AG10803 (cell line): ENCODE data around the gene CBX7.
"Not testable (repeated sequence)": the region's sequence is repeated elsewhere in the genome, so short reads cannot be mapped to it uniquely, and the experiment has no call there.

Source experiments
- DNase-seq: peaks from one replicate; pipeline ENCODE4 v3.0.0; 2010; ENCODE audit warnings: low read depth
- H3K4me3 ChIP-seq: 2 replicates; pipeline ENCODE4 v1.5.1; 2011; ENCODE audit warnings: mild to moderate bottlenecking, low read length, control low read depth
- TF ChIP-seq, protein P1 (sequence below): conservative IDR thresholded peaks from 2 replicates; pipeline ENCODE4 v1.5.1; 2011; ENCODE audit warnings: mild to moderate bottlenecking, low read length, control low read depth, inconsistent platforms

The CBX7 gene

DNA sequence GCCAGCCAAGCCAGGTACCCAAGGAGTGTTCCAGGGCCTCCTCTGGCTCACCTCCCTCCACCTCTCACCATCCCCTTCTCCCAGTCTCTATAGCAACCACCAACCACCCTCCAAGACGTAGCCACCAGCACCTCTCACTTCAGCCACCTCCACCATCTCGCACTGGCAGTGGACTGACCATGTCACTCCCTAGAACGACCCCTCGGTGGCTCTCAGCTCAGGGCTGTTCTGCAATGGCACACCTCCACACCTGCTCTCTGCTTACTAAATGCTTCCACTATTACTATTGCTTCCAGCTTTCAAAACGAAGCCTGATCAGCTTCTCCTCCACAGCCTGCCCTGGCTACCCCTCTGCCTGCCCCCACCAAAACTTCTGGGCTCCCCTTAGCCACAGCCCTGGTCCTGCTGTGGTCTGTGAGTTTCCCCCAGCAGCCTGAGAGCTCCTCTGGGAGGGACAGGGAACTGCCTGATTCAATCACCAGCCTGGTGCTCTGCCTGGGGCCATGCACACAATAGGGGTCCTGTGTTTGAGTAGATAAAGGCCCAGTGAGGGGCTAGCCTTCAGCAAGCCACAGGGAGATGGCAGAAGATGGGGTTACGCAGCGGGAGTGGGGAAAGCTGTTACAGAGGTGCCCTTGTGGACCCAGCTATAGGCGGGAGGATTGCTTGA lies 17.5 kb upstream of the CBX7 start:
- no peak for DNase-seq
- TF ChIP-seq, protein P1, sequence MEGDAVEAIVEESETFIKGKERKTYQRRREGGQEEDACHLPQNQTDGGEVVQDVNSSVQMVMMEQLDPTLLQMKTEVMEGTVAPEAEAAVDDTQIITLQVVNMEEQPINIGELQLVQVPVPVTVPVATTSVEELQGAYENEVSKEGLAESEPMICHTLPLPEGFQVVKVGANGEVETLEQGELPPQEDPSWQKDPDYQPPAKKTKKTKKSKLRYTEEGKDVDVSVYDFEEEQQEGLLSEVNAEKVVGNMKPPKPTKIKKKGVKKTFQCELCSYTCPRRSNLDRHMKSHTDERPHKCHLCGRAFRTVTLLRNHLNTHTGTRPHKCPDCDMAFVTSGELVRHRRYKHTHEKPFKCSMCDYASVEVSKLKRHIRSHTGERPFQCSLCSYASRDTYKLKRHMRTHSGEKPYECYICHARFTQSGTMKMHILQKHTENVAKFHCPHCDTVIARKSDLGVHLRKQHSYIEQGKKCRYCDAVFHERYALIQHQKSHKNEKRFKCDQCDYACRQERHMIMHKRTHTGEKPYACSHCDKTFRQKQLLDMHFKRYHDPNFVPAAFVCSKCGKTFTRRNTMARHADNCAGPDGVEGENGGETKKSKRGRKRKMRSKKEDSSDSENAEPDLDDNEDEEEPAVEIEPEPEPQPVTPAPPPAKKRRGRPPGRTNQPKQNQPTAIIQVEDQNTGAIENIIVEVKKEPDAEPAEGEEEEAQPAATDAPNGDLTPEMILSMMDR = no peak
- no peak overlapping the region for H3K4me3 ChIP-seq

DNA sequence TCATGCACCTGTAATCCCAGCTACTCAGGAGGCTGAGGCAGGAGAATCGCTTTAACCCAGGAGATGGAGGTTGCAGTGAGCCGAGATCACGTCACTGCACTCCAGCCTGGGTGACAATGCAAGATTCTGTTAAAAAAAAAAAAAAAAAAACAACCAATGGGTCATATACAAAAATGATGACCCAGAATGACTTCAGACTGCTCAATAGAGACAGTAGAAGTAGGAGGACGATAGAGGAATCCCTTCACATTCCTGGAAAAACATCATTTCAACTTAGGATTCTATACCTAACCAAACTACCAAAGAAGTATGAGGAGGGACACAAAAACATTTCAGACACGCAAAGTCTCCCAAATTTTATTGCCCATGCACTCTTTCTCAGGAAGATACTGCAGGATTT lies 14.1 kb upstream of the CBX7 start:
- H3K4me3 ChIP-seq = no peak overlapping the region
- DNase-seq = no peak
- TF ChIP-seq, protein P1 = no peak

DNA sequence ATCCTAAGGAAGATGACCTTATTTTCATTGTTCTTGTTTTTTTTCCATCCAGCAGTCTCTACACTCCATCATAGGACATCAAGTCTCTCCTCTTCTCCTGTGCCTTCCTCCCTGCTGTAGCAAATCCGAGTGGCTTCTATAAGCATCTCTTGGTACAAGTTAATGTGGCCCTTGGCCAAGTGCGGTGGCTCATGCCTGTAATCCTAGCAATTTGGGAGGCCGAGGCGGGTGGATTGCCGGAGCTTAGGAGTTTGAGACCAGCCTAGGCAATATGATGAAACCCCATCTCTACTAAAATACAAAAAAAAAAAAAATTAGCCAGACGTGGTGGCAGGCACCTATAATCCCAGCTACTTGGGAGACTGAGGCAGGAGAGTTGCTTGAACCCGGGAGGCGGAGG lies 3.6 kb upstream of the CBX7 start:
- DNase-seq, H3K4me3 ChIP-seq: not testable (repeated sequence)

DNA sequence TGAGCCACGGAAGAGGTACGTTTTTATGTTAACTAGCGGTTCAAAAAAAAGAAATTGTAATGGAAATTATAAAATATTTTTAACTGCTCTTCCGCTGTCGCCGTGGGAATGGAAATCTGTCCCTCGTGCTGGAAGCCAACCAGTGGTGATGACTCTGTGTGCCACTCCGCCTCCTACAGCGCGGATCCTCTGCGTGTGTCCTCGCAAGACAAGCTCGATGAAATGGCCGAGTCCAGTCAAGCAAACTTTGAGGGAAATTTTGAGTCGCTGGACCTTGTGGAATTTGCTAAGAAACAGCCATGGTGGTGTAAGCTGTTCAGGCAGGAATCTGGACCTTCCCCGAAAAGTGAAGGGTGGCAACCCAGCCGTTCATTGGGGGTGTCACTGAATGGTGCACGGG lies 2.9 kb upstream of the CBX7 start:
- TF ChIP-seq, protein P1 = no peak
- no peak overlapping the region for H3K4me3 ChIP-seq
- DNase-seq = no peak

DNA sequence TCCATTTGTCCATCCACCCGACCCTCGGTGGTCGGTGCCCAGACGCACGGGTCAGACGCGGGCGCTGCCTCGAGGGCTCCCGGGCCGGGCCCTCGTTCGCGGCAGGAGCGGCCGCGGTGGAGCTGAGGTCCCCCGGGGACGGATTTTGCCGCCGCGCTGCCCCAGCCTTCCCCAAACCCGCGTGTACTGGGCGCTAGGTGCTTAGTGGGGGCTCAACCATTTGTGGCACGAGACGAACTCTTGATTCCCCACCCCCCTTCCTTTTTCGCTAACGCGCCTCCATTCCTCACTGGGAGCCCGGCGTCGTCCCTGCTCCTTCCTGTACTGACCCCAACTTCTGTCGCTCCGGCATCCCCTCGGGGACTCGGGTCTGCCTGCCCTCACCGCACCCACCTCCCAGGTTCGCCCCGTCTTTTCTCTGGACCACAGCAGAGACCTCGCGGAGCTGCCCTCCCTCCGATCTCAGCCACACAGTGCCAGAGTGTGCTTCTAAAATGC lies 789 bp upstream of the CBX7 start:
- no peak for DNase-seq
- TF ChIP-seq, protein P1 = no peak

DNA sequence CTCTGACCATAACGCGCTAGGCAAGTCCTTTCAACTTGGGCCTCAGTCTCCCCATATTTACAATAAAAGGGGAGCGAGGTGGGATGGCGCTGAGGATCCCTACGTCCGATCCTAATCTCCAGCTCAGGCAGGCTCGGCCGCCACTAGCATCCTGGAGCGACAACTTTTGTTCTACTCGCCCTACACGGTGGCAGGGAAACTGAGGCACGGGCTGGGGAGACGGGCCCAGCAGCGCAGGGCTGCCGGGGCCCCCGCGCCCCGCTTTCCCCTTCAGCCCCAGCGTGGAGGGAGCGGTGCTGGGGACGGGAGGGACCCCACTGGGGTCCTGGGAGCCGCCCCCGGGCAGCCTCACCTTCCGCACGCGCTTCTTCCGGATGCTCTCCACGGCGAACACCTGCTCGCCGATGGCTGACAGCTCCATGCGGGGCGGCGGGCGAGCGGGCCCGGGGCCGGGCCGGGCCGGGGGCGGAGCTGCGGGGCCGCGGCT lies 413 bp downstream of the CBX7 start:
- TF ChIP-seq, protein P1 = no peak
- peak overlapping the region; percentile 71 for H3K4me3 ChIP-seq
- no peak for DNase-seq

More for the DNA sequence above, 789 bp upstream of the CBX7 start:
- peak overlapping the region; percentile 68 for H3K4me3 ChIP-seq

DNA sequence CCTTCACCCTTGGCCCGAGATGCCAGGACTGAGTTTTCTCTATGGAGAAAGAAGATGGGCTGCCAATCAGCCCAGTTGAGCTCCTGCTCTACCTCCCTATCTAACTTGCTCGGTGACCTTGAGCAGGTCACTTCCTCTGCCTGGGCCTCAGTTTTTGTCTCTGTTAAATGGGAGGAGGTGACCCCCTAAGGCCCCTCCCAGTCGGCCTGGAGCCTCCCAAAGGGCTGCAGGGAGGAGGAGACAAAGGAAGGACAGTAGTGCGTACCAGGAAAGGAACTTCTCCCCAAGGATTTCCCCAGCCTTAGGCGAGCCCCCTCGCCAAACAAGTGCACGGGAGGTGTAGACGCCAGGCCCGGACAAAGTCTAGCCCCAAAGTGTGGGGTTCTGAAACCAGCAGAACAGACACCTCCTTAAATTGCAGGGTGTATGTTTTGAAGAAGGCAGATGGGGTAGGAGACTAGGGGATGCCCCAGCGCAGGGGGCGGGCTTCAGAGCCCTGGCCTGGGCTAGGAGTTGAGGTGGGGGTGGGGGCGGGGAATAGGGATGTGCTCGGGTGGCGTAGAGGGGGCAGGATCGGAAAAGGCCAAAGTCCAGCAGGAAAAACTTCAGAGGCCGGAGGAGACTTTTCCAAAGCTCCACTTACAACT lies 1.0 kb downstream of the CBX7 start:
- H3K4me3 ChIP-seq = peak overlapping the region; percentile 71
- DNase-seq = no peak
- TF ChIP-seq, protein P1 = no peak
